GM12878 (cell line): ENCODE results near the gene FADS1.

Source experiments
- ATF3 ChIP-seq: IDR thresholded peaks from 2 replicates; pipeline ENCODE4 v1.6.1; 2011; ENCODE audit warnings: low read depth, mild to moderate bottlenecking, low read length, moderate library complexity, borderline replicate concordance; ENCODE audit errors: extremely low read depth
- CHD1 ChIP-seq: IDR thresholded peaks from 2 replicates; pipeline ENCODE4 v1.6.1; 2012; ENCODE audit warnings: low read depth, low read length, improper control_type of control experiment
- RBBP5 ChIP-seq: fragments of 200-600 bp; sonication (generic); conservative IDR thresholded peaks from 2 replicates; pipeline ENCODE4 v1.6.1; 2016
- RCOR1 ChIP-seq: conservative IDR thresholded peaks from 2 replicates; pipeline ENCODE4 v1.6.1; 2012; ENCODE audit warnings: low read depth, low read length, improper control_type of control experiment
- RELA ChIP-seq: fragments of 450-650 bp; IDR thresholded peaks from 2 replicates; pipeline ENCODE4 v1.8.0; 2014; ENCODE audit warnings: borderline replicate concordance; ENCODE audit not compliant: partially characterized antibody
- RELB ChIP-seq: fragments of 450-650 bp; IDR thresholded peaks from 2 replicates; pipeline ENCODE4 v1.6.1; 2017; ENCODE audit warnings: low read depth, mild to moderate bottlenecking, moderate library complexity
- SIX5 ChIP-seq: IDR thresholded peaks from 2 replicates; pipeline ENCODE4 v1.6.1; 2011; ENCODE audit warnings: mild to moderate bottlenecking, low read depth, low read length, moderate library complexity; ENCODE audit not compliant: severe bottlenecking
- SP1 ChIP-seq: IDR thresholded peaks from one replicate; pipeline ENCODE4 v1.6.1; 2011; ENCODE audit warnings: low read depth, low read length
- ZNF622 ChIP-seq: fragments of 450-650 bp; IDR thresholded peaks from 2 replicates; pipeline ENCODE4 v1.6.1; 2017; ENCODE audit warnings: mild to moderate bottlenecking, inconsistent platforms
- TF ChIP-seq, protein P1 (sequence below), 3 experiments: IDR thresholded peaks in 2 of 3; conservative IDR thresholded peaks in 1 of 3; 2 replicates each; pipeline ENCODE4 v1.5.1; 2011; ENCODE audit warnings: low read depth in 3 of 3, low read length in 3 of 3, mild to moderate bottlenecking in 3 of 3, control low read depth in 2 of 3, moderate library complexity in 2 of 3, inconsistent platforms in 1 of 3, mixed read lengths in 1 of 3; ENCODE audit not compliant: control insufficient read depth in 2 of 3, insufficient read depth in 1 of 3; ENCODE audit errors: extremely low read depth in 1 of 3

DNA sequence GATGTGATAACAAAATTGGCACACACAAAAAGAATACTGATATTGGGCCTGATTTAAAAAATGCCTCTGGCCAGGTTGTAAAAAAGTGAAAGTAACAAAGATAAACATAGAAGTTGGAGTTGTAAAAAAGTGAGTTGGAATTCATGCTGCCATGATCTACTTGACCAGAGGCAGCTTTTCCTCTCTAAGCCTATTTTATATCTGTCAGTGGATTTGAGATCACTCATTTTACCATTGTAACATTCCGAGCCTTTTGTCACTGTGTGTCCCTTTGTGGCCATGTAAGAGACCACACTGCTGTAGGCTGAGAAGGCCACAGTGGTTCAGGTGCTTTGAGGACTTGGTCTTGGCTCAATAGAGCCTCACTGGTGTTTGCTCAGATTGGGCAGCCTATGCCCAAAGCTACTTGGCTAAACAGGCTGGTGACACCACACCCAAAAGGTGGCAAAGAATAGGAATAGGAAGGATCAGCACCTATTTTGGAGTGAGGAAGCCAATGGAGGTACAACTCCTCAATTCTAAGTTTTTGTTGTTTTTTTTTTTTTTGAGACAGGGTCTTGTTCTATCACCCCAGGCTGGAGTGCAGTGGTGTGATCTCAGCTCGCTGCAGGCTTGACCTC lies 17.0 kb downstream of the FADS1 start:
- TF ChIP-seq, protein P1, sequence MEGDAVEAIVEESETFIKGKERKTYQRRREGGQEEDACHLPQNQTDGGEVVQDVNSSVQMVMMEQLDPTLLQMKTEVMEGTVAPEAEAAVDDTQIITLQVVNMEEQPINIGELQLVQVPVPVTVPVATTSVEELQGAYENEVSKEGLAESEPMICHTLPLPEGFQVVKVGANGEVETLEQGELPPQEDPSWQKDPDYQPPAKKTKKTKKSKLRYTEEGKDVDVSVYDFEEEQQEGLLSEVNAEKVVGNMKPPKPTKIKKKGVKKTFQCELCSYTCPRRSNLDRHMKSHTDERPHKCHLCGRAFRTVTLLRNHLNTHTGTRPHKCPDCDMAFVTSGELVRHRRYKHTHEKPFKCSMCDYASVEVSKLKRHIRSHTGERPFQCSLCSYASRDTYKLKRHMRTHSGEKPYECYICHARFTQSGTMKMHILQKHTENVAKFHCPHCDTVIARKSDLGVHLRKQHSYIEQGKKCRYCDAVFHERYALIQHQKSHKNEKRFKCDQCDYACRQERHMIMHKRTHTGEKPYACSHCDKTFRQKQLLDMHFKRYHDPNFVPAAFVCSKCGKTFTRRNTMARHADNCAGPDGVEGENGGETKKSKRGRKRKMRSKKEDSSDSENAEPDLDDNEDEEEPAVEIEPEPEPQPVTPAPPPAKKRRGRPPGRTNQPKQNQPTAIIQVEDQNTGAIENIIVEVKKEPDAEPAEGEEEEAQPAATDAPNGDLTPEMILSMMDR (IDR thresholded peaks at IDR 0.05 in 2 of 3, conservative IDR thresholded peaks at IDR 0.05 in 1 of 3; ENCODE audit: control insufficient read depth in 2 of 3, extremely low read depth in 1 of 3, insufficient read depth in 1 of 3, low read depth in 3 of 3, low read length in 3 of 3), result no peak
- TF ChIP-seq SIX5, result no peak
- no peak for TF ChIP-seq ATF3
- no peak for TF ChIP-seq CHD1
- no peak for TF ChIP-seq ZNF622
- TF ChIP-seq RELA, result no peak
- no peak for TF ChIP-seq SP1
- no peak for TF ChIP-seq RBBP5
- TF ChIP-seq RCOR1, result no peak
- no peak for TF ChIP-seq RELB
